ENCODE data around the gene TNRC18.

The TNRC18 gene

GRCh38 chr7:5349005-5349380 is 74.6 kb downstream of the TNRC18 start:
- H3K27ac Mint-ChIP-seq: no peak overlapping the region
- H3K9me3 Mint-ChIP-seq: peaks cover 10% of the 10 kb centered on the region
- no peak for ATAC-seq
- no peak overlapping the region for H3K4me3 Mint-ChIP-seq
- no peaks in the 10 kb centered on the region for H3K27me3 Mint-ChIP-seq
- H3K4me1 Mint-ChIP-seq: peaks cover 13% of the 10 kb centered on the region
- peaks cover 67% of the 10 kb centered on the region for H3K36me3 Mint-ChIP-seq

GRCh38 chr7:5348134-5349004 is 75.3 kb downstream of the TNRC18 start:
- Mint-ChIP-seq H3K4me3 (no peak overlapping the region), H3K27me3 (no peaks in the 10 kb centered on the region), H3K27ac (no peak overlapping the region), H3K9me3 (peaks cover 14% of the 10 kb centered on the region), H3K36me3 (peaks cover 68% of the 10 kb centered on the region), H3K4me1 (peaks cover 8% of the 10 kb centered on the region)
- no peak for ATAC-seq

GRCh38 chr7:5345671-5346070 is 78.0 kb downstream of the TNRC18 start:
- Mint-ChIP-seq H3K9me3 (peaks cover 16% of the 10 kb centered on the region), H3K27me3 (no peaks in the 10 kb centered on the region), H3K27ac (no peak overlapping the region), H3K4me3 (no peak overlapping the region), H3K36me3 (peaks cover 74% of the 10 kb centered on the region), H3K4me1 (no peaks in the 10 kb centered on the region)
- no peak for ATAC-seq

- Mint-ChIP-seq H3K9me3 (peaks cover 16% of the 10 kb centered on the region), H3K4me1 (no peaks in the 10 kb centered on the region)
- no peak for ATAC-seq
These were observed 78.5 kb downstream of the TNRC18 start for GRCh38 chr7:5345171-5345570.

GRCh38 chr7:5344342-5344741 is 79.3 kb downstream of the TNRC18 start:
- no peak overlapping the region for H3K27ac Mint-ChIP-seq
- no peaks in the 10 kb centered on the region for H3K27me3 Mint-ChIP-seq
- no peak overlapping the region for H3K4me3 Mint-ChIP-seq
- H3K9me3 Mint-ChIP-seq: peaks cover 16% of the 10 kb centered on the region
- ATAC-seq: no peak
- H3K36me3 Mint-ChIP-seq: peaks cover 81% of the 10 kb centered on the region
- H3K4me1 Mint-ChIP-seq: no peaks in the 10 kb centered on the region

More at GRCh38 chr7:5345171-5345570, 78.5 kb downstream of the TNRC18 start:
- Mint-ChIP-seq H3K27me3 (no peaks in the 10 kb centered on the region), H3K36me3 (peaks cover 76% of the 10 kb centered on the region), H3K27ac (no peak overlapping the region), H3K4me3 (no peak overlapping the region)

- Mint-ChIP-seq H3K27ac (no peak overlapping the region), H3K4me3 (no peak overlapping the region), H3K9me3 (peaks cover 16% of the 10 kb centered on the region), H3K27me3 (no peaks in the 10 kb centered on the region), H3K36me3 (peaks cover 83% of the 10 kb centered on the region), H3K4me1 (no peaks in the 10 kb centered on the region)
- no peak for ATAC-seq
These were observed 79.8 kb downstream of the TNRC18 start for GRCh38 chr7:5343884-5344283.

- H3K4me3 Mint-ChIP-seq: no peak overlapping the region
- no peak for ATAC-seq
- no peaks in the 10 kb centered on the region for H3K27me3 Mint-ChIP-seq
- H3K9me3 Mint-ChIP-seq: peaks cover 16% of the 10 kb centered on the region
- H3K36me3 Mint-ChIP-seq: peaks cover 87% of the 10 kb centered on the region
- H3K4me1 Mint-ChIP-seq: no peaks in the 10 kb centered on the region
- H3K27ac Mint-ChIP-seq: no peak overlapping the region
These were observed 81.0 kb downstream of the TNRC18 start for GRCh38 chr7:5342631-5343030.

GRCh38 chr7:5339955-5340354 is 83.7 kb downstream of the TNRC18 start:
- peaks cover 22% of the 10 kb centered on the region for H3K9me3 Mint-ChIP-seq
- no peaks in the 10 kb centered on the region for H3K4me1 Mint-ChIP-seq
- H3K4me3 Mint-ChIP-seq: no peak overlapping the region
- H3K36me3 Mint-ChIP-seq: peaks cover 96% of the 10 kb centered on the region
- no peak for ATAC-seq
- no peak overlapping the region for H3K27ac Mint-ChIP-seq
- no peaks in the 10 kb centered on the region for H3K27me3 Mint-ChIP-seq

- peaks cover 91% of the 10 kb centered on the region for H3K36me3 Mint-ChIP-seq
- H3K27ac Mint-ChIP-seq: no peak overlapping the region
- no peak overlapping the region for H3K4me3 Mint-ChIP-seq
- no peak for ATAC-seq
- peaks cover 20% of the 10 kb centered on the region for H3K4me1 Mint-ChIP-seq
- H3K9me3 Mint-ChIP-seq: peaks cover 10% of the 10 kb centered on the region
- H3K27me3 Mint-ChIP-seq: no peaks in the 10 kb centered on the region
These were observed 86.6 kb downstream of the TNRC18 start for GRCh38 chr7:5337047-5337446.

GRCh38 chr7:5334671-5335070 is 89.0 kb downstream of the TNRC18 start:
- peaks cover 77% of the 10 kb centered on the region for H3K36me3 Mint-ChIP-seq
- H3K4me3 Mint-ChIP-seq: no peak overlapping the region
- H3K27me3 Mint-ChIP-seq: no peaks in the 10 kb centered on the region
- H3K27ac Mint-ChIP-seq: no peak overlapping the region
- peaks cover 10% of the 10 kb centered on the region for H3K9me3 Mint-ChIP-seq
- no peak for ATAC-seq
- peaks cover 33% of the 10 kb centered on the region for H3K4me1 Mint-ChIP-seq

GRCh38 chr7:5333121-5334045 is 90.3 kb downstream of the TNRC18 start:
- no peak for ATAC-seq
- no peak overlapping the region for H3K4me3 Mint-ChIP-seq
- H3K27me3 Mint-ChIP-seq: no peaks in the 10 kb centered on the region
- H3K9me3 Mint-ChIP-seq: peaks cover 10% of the 10 kb centered on the region
- H3K36me3 Mint-ChIP-seq: peaks cover 70% of the 10 kb centered on the region
- H3K4me1 Mint-ChIP-seq: peaks cover 33% of the 10 kb centered on the region
- no peak overlapping the region for H3K27ac Mint-ChIP-seq

GRCh38 chr7:5332579-5332978 is 91.1 kb downstream of the TNRC18 start:
- H3K9me3 Mint-ChIP-seq: peaks cover 10% of the 10 kb centered on the region
- peaks cover 33% of the 10 kb centered on the region for H3K4me1 Mint-ChIP-seq
- no peak overlapping the region for H3K27ac Mint-ChIP-seq
- H3K4me3 Mint-ChIP-seq: no peak overlapping the region
- peaks cover 61% of the 10 kb centered on the region for H3K36me3 Mint-ChIP-seq
- no peaks in the 10 kb centered on the region for H3K27me3 Mint-ChIP-seq
- no peak for ATAC-seq

GRCh38 chr7:5330288-5330687 is 93.3 kb downstream of the TNRC18 start:
- Mint-ChIP-seq H3K4me3 (no peak overlapping the region), H3K27ac (no peak overlapping the region), H3K36me3 (peaks cover 59% of the 10 kb centered on the region), H3K9me3 (no peaks in the 10 kb centered on the region), H3K27me3 (no peaks in the 10 kb centered on the region), H3K4me1 (peaks cover 33% of the 10 kb centered on the region)
- ATAC-seq: no peak

- Mint-ChIP-seq H3K4me1 (no peaks in the 10 kb centered on the region), H3K27me3 (no peaks in the 10 kb centered on the region), H3K9me3 (peaks cover 2% of the 10 kb centered on the region), H3K36me3 (peaks cover 65% of the 10 kb centered on the region), H3K4me3 (no peak overlapping the region), H3K27ac (no peak overlapping the region)
- no peak for ATAC-seq
These were observed 98.7 kb downstream of the TNRC18 start for GRCh38 chr7:5324961-5325360.
